GM19238 (cell line): ENCODE results near the gene GPRIN3.

Experiments
- DNase-seq: peaks from one replicate; pipeline ENCODE4 v3.0.0; 2011; ENCODE audit warnings: low spot score; ENCODE audit not compliant: insufficient read length

GPRIN3 gene

GRCh38 chr4:89307446-89308160, at the start of gene GPRIN3:
TSS of gene GPRIN3 (minus strand) at chr4:89307800. CDS start at chr4:89250110, 57,690 bp downstream.
- DNase-seq = no peak

- no peak for DNase-seq
Measured at GRCh38 chr4:89357340-89357739, 49.7 kb upstream of the GPRIN3 start.

GRCh38 chr4:89356086-89356485, 48.5 kb upstream of the GPRIN3 start:
- DNase-seq = no peak

- no peak for DNase-seq
Measured at GRCh38 chr4:89353514-89353913, 45.9 kb upstream of the GPRIN3 start.

- no peak for DNase-seq
Measured at GRCh38 chr4:89352541-89352940, 44.9 kb upstream of the GPRIN3 start.

GRCh38 chr4:89351201-89351600, 43.6 kb upstream of the GPRIN3 start:
- no peak for DNase-seq

- no peak for DNase-seq
Measured at GRCh38 chr4:89347363-89348025, 39.9 kb upstream of the GPRIN3 start.

- DNase-seq = no peak
Measured at GRCh38 chr4:89344571-89344970, 37.0 kb upstream of the GPRIN3 start.

GRCh38 chr4:89338206-89338605, 30.6 kb upstream of the GPRIN3 start:
- DNase-seq = no peak

- no peak for DNase-seq
Measured at GRCh38 chr4:89337681-89338080, 30.1 kb upstream of the GPRIN3 start.

- DNase-seq = no peak
Measured at GRCh38 chr4:89336818-89337420, 29.3 kb upstream of the GPRIN3 start.

- no peak for DNase-seq
Measured at GRCh38 chr4:89334830-89335229, 27.2 kb upstream of the GPRIN3 start.

GRCh38 chr4:89334311-89334710, 26.7 kb upstream of the GPRIN3 start:
- no peak for DNase-seq

GRCh38 chr4:89331686-89332544, 24.3 kb upstream of the GPRIN3 start:
- DNase-seq = no peak

GRCh38 chr4:89331197-89331596, 23.6 kb upstream of the GPRIN3 start:
- DNase-seq = no peak

- no peak for DNase-seq
Measured at GRCh38 chr4:89329280-89329679, 21.7 kb upstream of the GPRIN3 start.

- no peak for DNase-seq
Measured at GRCh38 chr4:89324671-89325070, 17.1 kb upstream of the GPRIN3 start.

GRCh38 chr4:89322671-89323070, 15.1 kb upstream of the GPRIN3 start:
- DNase-seq = no peak

GRCh38 chr4:89319756-89320155, 12.2 kb upstream of the GPRIN3 start:
- DNase-seq = no peak

- DNase-seq = no peak
Measured at GRCh38 chr4:89316931-89317366, 9.3 kb upstream of the GPRIN3 start.

- no peak for DNase-seq
Measured at GRCh38 chr4:89316211-89316610, 8.6 kb upstream of the GPRIN3 start.

GRCh38 chr4:89314291-89314690, 6.7 kb upstream of the GPRIN3 start:
- DNase-seq = no peak
